ENCODE data around the gene GNPTG. TPM values are rescaled to one million over a fixed set of nuclear protein-coding genes. Genes with fewer than 3 reads are reported as not detected.

The GNPTG gene
- total and polyA plus RNA-seq, 2 of the 8 experiments (the other 6 are each of a cell fraction or from before 2014, with no cell fraction given), result 26.2 to 51.2 TPM

DNA sequence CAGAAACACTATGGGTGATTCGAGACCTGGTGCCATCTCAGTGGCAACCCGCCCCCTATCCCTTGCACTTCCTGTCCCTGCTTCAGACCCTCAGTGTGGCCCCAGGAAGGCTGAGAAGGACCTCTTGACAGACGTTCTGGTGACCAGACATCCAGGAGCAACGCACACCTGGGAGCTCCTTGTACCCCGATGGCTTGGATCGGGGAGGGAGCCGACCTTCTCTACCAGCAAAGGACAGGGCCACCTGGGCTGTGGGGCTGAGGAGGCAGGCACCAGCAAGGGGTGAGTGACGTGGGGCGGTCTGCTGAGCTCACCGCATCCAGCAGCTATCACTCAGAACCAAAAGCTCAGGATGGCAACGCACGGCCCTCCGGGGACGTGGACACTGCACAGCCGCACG lies 35.6 kb downstream of the GNPTG start (continued):
- TF ChIP-seq, protein P1, sequence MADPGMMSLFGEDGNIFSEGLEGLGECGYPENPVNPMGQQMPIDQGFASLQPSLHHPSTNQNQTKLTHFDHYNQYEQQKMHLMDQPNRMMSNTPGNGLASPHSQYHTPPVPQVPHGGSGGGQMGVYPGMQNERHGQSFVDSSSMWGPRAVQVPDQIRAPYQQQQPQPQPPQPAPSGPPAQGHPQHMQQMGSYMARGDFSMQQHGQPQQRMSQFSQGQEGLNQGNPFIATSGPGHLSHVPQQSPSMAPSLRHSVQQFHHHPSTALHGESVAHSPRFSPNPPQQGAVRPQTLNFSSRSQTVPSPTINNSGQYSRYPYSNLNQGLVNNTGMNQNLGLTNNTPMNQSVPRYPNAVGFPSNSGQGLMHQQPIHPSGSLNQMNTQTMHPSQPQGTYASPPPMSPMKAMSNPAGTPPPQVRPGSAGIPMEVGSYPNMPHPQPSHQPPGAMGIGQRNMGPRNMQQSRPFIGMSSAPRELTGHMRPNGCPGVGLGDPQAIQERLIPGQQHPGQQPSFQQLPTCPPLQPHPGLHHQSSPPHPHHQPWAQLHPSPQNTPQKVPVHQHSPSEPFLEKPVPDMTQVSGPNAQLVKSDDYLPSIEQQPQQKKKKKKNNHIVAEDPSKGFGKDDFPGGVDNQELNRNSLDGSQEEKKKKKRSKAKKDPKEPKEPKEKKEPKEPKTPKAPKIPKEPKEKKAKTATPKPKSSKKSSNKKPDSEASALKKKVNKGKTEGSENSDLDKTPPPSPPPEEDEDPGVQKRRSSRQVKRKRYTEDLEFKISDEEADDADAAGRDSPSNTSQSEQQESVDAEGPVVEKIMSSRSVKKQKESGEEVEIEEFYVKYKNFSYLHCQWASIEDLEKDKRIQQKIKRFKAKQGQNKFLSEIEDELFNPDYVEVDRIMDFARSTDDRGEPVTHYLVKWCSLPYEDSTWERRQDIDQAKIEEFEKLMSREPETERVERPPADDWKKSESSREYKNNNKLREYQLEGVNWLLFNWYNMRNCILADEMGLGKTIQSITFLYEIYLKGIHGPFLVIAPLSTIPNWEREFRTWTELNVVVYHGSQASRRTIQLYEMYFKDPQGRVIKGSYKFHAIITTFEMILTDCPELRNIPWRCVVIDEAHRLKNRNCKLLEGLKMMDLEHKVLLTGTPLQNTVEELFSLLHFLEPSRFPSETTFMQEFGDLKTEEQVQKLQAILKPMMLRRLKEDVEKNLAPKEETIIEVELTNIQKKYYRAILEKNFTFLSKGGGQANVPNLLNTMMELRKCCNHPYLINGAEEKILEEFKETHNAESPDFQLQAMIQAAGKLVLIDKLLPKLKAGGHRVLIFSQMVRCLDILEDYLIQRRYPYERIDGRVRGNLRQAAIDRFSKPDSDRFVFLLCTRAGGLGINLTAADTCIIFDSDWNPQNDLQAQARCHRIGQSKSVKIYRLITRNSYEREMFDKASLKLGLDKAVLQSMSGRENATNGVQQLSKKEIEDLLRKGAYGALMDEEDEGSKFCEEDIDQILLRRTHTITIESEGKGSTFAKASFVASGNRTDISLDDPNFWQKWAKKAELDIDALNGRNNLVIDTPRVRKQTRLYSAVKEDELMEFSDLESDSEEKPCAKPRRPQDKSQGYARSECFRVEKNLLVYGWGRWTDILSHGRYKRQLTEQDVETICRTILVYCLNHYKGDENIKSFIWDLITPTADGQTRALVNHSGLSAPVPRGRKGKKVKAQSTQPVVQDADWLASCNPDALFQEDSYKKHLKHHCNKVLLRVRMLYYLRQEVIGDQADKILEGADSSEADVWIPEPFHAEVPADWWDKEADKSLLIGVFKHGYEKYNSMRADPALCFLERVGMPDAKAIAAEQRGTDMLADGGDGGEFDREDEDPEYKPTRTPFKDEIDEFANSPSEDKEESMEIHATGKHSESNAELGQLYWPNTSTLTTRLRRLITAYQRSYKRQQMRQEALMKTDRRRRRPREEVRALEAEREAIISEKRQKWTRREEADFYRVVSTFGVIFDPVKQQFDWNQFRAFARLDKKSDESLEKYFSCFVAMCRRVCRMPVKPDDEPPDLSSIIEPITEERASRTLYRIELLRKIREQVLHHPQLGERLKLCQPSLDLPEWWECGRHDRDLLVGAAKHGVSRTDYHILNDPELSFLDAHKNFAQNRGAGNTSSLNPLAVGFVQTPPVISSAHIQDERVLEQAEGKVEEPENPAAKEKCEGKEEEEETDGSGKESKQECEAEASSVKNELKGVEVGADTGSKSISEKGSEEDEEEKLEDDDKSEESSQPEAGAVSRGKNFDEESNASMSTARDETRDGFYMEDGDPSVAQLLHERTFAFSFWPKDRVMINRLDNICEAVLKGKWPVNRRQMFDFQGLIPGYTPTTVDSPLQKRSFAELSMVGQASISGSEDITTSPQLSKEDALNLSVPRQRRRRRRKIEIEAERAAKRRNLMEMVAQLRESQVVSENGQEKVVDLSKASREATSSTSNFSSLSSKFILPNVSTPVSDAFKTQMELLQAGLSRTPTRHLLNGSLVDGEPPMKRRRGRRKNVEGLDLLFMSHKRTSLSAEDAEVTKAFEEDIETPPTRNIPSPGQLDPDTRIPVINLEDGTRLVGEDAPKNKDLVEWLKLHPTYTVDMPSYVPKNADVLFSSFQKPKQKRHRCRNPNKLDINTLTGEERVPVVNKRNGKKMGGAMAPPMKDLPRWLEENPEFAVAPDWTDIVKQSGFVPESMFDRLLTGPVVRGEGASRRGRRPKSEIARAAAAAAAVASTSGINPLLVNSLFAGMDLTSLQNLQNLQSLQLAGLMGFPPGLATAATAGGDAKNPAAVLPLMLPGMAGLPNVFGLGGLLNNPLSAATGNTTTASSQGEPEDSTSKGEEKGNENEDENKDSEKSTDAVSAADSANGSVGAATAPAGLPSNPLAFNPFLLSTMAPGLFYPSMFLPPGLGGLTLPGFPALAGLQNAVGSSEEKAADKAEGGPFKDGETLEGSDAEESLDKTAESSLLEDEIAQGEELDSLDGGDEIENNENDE (IDR thresholded peaks at IDR 0.05; ENCODE audit: insufficient replicate concordance, low read length), result no peak
- TF ChIP-seq TCF12 (IDR thresholded peaks at IDR 0.05; ENCODE audit: low read depth, low read length), result no peak
- no peak for TF ChIP-seq PHF8 (conservative IDR thresholded peaks at IDR 0.05; ENCODE audit: low read depth, low read length)
